Measurements from ENCODE around the gene GPA33.

DNA sequence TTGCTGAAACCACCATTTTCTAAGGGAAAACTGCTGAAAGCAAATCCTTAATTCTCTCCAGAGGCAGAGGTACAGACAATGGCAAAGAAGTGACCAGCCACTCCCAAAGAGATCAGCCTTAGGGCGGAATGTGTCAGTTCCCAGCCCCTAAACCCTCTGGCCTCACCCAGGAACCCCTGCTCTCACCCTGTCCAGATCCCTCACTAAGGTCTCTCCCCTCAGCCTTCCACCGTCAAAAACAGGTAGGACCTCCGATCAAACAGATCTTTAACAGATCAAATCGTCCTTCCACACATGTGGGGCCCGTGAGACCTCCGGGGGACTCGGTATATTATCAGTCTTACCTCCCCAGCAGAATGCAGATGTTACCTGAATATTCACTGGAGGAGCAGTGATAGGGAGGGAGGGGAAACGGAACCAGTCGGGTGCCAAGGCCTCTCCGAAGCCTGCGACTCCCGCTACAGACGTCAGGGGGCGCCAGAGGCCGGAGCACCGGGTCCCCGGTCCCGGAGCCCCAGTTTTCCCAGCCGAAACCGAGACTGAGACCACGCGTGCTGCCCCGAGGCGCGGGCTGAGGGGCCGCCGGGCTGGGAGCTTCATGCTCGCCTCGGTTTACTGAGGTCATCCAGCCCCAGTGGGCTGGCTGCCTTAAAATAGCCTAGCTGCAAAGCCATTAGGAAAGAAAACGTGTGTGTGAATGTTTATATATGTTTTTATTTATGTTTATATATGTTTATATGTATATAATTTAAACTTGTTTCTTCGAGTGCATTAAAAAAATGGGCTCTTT, 23.6 kb downstream of the GPA33 start:
- TF ChIP-seq, protein P1, sequence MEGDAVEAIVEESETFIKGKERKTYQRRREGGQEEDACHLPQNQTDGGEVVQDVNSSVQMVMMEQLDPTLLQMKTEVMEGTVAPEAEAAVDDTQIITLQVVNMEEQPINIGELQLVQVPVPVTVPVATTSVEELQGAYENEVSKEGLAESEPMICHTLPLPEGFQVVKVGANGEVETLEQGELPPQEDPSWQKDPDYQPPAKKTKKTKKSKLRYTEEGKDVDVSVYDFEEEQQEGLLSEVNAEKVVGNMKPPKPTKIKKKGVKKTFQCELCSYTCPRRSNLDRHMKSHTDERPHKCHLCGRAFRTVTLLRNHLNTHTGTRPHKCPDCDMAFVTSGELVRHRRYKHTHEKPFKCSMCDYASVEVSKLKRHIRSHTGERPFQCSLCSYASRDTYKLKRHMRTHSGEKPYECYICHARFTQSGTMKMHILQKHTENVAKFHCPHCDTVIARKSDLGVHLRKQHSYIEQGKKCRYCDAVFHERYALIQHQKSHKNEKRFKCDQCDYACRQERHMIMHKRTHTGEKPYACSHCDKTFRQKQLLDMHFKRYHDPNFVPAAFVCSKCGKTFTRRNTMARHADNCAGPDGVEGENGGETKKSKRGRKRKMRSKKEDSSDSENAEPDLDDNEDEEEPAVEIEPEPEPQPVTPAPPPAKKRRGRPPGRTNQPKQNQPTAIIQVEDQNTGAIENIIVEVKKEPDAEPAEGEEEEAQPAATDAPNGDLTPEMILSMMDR (IDR thresholded peaks at IDR 0.05), result peak; percentile 89 to 95 (median 92)
- TF ChIP-seq POLR2A (IDR thresholded peaks at IDR 0.05), result no peak
